ENCODE results near the gene KRTDAP. TPM values are rescaled to one million over a fixed set of nuclear protein-coding genes. Genes with fewer than 3 reads are reported as not detected.
A peak's percentile ranks its signal among the peaks of the same experiment; 100 is the strongest.
"Not testable (repeated sequence)": the region's sequence is repeated elsewhere in the genome, so short reads cannot be mapped to it uniquely, and the experiment has no call there.

KRTDAP gene
- total RNA-seq, 1 donor from 2014 or later = 0.80 TPM

DNA sequence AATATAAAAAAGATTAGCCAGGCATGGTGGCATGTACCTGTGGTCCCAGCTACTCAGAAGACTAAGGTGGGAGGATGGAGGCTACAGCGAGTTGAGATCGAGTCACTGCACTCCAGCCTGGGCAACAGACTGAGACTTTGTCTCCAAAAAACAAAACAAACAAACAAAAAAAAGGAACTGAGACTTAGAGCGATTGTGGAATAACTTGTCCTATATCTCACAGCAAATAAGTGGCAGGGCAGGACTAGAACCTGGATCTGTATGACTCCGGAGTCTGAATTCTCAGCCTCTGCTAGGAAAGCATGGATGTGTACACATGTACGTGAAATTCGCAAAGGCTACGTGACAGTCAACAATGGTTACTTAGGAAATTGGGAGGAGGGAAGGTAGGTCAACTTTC is 20.1 kb downstream of the KRTDAP start:
- no peak for DNase-seq (ENCODE audit: extremely low spot score, unreplicated experiment)
- H3K36me3 Mint-ChIP-seq = no peaks in the 10 kb centered on the region
- peaks cover 4% of the 10 kb centered on the region for H3K27me3 Mint-ChIP-seq
- no peak overlapping the region for H3K27ac Mint-ChIP-seq
- H3K4me3 Mint-ChIP-seq = no peak overlapping the region
- no peaks in the 10 kb centered on the region for H3K4me1 Mint-ChIP-seq (ENCODE audit: unreplicated experiment)
- TF ChIP-seq, protein P1, sequence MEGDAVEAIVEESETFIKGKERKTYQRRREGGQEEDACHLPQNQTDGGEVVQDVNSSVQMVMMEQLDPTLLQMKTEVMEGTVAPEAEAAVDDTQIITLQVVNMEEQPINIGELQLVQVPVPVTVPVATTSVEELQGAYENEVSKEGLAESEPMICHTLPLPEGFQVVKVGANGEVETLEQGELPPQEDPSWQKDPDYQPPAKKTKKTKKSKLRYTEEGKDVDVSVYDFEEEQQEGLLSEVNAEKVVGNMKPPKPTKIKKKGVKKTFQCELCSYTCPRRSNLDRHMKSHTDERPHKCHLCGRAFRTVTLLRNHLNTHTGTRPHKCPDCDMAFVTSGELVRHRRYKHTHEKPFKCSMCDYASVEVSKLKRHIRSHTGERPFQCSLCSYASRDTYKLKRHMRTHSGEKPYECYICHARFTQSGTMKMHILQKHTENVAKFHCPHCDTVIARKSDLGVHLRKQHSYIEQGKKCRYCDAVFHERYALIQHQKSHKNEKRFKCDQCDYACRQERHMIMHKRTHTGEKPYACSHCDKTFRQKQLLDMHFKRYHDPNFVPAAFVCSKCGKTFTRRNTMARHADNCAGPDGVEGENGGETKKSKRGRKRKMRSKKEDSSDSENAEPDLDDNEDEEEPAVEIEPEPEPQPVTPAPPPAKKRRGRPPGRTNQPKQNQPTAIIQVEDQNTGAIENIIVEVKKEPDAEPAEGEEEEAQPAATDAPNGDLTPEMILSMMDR (conservative IDR thresholded peaks at IDR 0.05) = no peak
- H3K9me3 Mint-ChIP-seq = no peaks in the 10 kb centered on the region

DNA sequence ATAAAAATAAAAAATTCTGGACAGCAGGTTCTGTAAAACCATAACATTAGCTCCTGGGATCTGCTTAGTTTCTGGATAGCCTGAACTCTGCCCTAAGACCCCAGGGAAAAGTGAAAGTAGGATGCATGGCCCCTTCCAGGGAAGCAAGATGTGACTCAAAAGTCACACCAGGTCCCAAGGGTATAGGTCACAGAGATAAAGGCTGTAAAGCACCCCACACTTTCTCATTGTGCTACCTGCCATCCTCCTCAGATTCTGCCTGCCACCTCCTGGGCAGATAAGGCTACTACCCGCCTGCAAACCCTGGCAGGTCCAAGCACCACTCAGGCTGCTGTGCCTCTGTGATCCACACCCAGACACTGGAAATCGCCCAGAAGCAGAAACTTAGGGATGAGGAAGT is 21.6 kb downstream of the KRTDAP start:
- H3K27ac Mint-ChIP-seq = no peak overlapping the region

DNA sequence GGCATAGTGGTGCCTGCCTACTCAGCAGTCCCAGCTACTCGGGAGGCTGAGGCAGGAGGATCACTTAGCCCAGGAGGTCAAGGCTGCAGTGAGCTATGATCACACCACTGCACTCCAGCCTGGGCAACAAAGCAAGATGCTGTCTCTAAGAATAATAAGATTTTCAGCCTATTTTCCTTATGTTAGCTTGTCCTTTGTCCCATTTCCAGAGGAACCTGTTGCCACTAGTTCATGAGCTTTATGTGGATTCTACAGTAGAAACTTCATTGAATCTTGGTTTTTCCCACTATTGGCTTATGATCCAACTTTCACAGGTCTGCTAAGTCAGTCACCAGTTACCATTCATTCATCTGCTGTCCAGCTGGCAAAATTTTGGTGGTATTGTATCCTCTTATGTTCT is 24.0 kb downstream of the KRTDAP start:
- no peak for DNase-seq (ENCODE audit: extremely low spot score, unreplicated experiment)

More for the DNA sequence above, 21.6 kb downstream of the KRTDAP start:
- TF ChIP-seq, protein P1 (conservative IDR thresholded peaks at IDR 0.05) = peak; percentile 60
- no peak for DNase-seq (ENCODE audit: extremely low spot score, unreplicated experiment)
- no peaks in the 10 kb centered on the region for H3K4me1 Mint-ChIP-seq (ENCODE audit: unreplicated experiment)
- H3K4me3 Mint-ChIP-seq = no peak overlapping the region
- H3K36me3 Mint-ChIP-seq = no peaks in the 10 kb centered on the region
- no peaks in the 10 kb centered on the region for H3K9me3 Mint-ChIP-seq
- H3K27me3 Mint-ChIP-seq = peaks cover 4% of the 10 kb centered on the region

DNA sequence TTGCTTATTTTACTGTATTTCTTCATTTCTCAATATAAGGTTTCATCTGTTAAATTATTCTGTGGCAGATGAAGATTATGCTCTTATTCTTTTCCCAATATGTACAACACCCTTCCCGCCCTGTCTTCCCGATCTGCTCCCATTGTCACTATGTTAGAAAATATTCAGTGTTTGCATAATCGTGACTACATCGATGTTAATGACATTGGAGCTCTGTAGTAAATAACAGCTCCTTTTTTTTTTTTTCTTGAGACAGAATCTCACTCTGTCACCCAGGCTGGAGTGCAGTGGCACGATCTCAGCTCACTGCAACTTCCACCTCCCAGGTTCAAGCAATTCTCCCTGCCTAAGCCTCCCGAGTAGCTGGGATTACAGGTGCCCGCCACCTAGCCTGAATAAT is 27.3 kb downstream of the KRTDAP start:
- H3K36me3 Mint-ChIP-seq; DNase-seq (ENCODE audit: extremely low spot score, unreplicated experiment); H3K4me3 Mint-ChIP-seq; H3K9me3 Mint-ChIP-seq: not testable (repeated sequence)
- Mint-ChIP-seq H3K4me1 (ENCODE audit: unreplicated experiment) (peaks cover 14% of the 10 kb centered on the region), H3K27me3 (peaks cover 11% of the 10 kb centered on the region), H3K27ac (peak overlapping the region; percentile 74)

More for the DNA sequence above, 24.0 kb downstream of the KRTDAP start:
- TF ChIP-seq, protein P1 (conservative IDR thresholded peaks at IDR 0.05) = no peak
- no peaks in the 10 kb centered on the region for H3K36me3 Mint-ChIP-seq
- no peaks in the 10 kb centered on the region for H3K9me3 Mint-ChIP-seq
- H3K27ac Mint-ChIP-seq = no peak overlapping the region
- no peak overlapping the region for H3K4me3 Mint-ChIP-seq
- peaks cover 5% of the 10 kb centered on the region for H3K4me1 Mint-ChIP-seq (ENCODE audit: unreplicated experiment)
- H3K27me3 Mint-ChIP-seq = peaks cover 8% of the 10 kb centered on the region

DNA sequence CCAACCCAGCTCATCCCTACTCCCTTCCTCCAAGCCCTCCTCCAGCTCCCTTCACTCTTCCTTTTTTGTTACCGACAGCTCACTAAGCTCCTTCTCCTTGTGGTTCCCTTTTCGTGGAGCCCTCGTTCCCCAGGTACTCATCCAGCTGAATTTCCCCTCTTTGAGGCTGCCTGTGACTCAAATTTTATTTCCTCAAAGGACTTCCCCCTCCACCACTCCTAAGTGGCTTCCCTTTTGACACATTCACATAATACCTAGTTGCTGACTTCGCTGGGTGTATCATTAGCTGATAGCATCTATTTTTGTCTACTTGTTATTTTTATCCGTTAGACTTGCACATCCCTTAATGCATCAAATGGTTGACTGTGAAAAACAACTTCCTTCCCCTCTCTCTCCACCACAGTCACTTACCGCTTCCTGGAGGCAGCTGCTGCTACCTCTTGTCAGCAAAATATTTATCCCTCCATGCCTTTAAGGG is 27.7 kb downstream of the KRTDAP start:
- peak overlapping the region; percentile 74 for H3K27ac Mint-ChIP-seq
- peaks cover 14% of the 10 kb centered on the region for H3K4me1 Mint-ChIP-seq (ENCODE audit: unreplicated experiment)
- H3K36me3 Mint-ChIP-seq = no peaks in the 10 kb centered on the region
- peak overlapping the region; percentile 7 for H3K4me3 Mint-ChIP-seq
- TF ChIP-seq, protein P1 (conservative IDR thresholded peaks at IDR 0.05) = no peak
- H3K9me3 Mint-ChIP-seq = no peaks in the 10 kb centered on the region
- H3K27me3 Mint-ChIP-seq = peaks cover 11% of the 10 kb centered on the region
- DNase-seq (ENCODE audit: extremely low spot score, unreplicated experiment) = no peak

DNA sequence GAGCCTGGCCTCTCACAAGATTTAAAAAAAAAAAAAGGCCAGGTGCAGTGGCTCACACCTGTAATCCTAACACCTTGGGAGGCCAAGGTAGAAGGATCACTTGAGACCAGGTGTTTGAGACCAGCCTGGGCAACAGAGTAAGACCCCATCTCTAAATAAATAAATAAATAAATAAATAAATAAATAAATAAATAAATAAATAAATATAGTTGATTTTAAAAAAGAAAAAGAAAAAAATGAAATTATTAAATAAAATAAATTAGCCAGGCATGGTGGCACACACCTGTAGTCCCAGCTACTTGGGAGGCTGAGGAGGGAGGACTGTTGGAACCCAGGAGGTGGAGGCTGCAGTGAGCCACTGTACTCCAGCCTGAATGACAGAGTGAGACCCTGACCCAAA is 28.5 kb downstream of the KRTDAP start:
- H3K36me3 Mint-ChIP-seq; DNase-seq (ENCODE audit: extremely low spot score, unreplicated experiment); H3K9me3 Mint-ChIP-seq; H3K4me3 Mint-ChIP-seq; H3K27ac Mint-ChIP-seq: not testable (repeated sequence)
- Mint-ChIP-seq H3K27me3 (peaks cover 11% of the 10 kb centered on the region), H3K4me1 (ENCODE audit: unreplicated experiment) (peaks cover 14% of the 10 kb centered on the region)

DNA sequence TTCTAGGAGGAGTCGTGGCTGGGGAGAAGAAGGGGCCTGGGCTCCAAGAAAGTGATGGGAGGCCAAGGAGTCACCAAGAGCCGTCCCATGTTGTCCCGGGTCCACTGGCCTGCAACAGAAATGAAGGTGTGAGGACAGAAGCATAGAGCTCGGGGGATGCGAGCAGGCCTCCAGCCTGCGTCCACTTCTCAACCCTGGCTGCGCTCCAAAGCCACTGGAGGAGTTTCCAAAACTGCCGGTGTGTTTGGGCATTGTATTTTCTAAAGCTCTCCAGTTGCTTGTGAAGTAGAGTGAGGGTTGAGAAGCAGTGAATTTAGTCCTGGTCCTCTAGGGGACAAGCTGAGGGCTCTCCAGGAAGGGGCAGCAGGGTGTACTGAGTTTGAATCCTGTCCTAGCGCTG is 29.2 kb downstream of the KRTDAP start:
- DNase-seq (ENCODE audit: extremely low spot score, unreplicated experiment) = no peak
- no peaks in the 10 kb centered on the region for H3K9me3 Mint-ChIP-seq
- no peak overlapping the region for H3K27ac Mint-ChIP-seq
- no peaks in the 10 kb centered on the region for H3K36me3 Mint-ChIP-seq
- TF ChIP-seq, protein P1 (conservative IDR thresholded peaks at IDR 0.05) = no peak
- H3K4me1 Mint-ChIP-seq (ENCODE audit: unreplicated experiment) = peaks cover 14% of the 10 kb centered on the region
- H3K4me3 Mint-ChIP-seq = no peak overlapping the region
- peaks cover 11% of the 10 kb centered on the region for H3K27me3 Mint-ChIP-seq

Data from type B pancreatic cell (in vitro differentiated cells).